ENCODE measurements around the gene LPP.

Gene LPP

GRCh38 chr3:188278717-188279324 lies 124.9 kb downstream of the LPP start:
- DNase-seq = no peak

DNA sequence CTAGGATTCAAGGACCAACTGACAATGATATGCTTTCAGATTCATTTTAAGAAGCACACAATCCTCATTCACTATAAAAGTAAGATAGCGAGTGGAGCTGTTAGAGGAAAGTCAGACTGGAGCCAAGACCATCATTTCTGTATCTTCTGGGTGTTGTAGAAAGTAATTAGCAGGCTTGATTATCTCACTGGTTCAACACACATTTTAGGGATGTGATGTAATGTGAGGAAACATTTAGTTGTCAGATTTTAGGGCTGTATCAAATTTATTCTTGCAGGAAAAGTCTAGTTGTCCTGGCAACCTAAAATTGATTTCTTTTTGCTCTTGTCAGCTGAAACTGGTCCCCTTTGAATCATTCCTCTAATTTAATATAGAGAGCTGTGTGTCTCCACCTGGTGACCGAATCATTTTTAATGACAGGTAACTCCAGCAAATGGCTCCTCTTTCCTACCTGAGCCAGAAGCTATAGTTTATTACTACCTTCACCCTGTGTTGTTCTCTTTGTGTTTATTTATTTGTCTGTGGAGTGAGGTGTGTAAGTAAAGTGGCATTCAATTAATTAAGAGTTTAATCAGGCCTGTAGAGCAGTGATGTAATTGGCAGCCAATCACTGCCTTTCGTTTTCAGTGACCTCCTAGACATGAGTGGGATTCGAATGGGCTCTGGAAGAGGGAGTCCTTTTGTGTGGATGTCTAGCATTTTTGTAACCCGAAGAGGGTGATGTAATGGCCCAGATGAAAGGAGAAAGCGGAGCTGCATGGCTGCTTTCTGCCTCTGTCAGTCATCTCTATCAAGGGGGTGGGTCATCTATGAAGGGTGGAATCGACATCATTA lies 125.8 kb downstream of the LPP start:
- DNase-seq = no peak

DNA sequence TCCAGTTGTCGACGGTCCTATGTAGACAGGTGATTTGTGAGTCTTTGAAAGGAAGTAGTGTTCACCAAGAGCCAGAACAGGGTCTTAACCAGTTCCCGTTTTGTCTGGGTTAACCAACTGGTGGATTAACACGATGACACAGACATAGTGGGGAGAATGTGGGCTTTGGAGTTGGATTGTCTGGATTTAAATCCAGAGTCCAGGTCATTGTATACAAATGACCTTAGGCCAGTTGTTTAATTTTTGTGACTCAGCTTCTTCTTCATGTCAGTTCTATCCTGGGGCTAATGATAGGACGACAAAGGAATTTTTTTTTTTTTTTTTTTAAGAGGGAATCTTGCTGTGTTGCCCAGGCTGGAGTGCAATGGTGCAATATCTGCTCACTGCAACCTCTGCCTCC lies 126.7 kb downstream of the LPP start:
- DNase-seq = no peak

- DNase-seq = no peak
These were observed 128.9 kb downstream of the LPP start for GRCh38 chr3:188282871-188283270.

DNA sequence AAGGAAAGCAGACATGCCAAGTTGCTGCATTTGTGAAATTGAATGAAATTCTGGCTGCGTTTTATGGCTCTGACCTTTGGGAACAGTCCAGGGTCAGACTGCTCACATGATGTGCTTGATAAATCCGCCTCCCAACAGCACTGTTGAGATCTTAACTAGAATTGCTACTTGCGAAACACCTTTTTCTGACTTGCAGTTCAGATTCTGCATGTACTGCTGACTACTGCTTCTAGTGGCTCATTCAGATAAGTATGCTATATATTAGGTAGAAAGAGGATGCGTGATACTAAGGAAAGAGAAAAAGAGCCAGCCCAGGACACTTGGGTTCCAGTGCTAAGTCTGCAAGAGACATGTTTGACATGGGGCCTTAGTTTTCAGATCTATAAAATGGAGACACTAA lies 129.4 kb downstream of the LPP start:
- DNase-seq = no peak

DNA sequence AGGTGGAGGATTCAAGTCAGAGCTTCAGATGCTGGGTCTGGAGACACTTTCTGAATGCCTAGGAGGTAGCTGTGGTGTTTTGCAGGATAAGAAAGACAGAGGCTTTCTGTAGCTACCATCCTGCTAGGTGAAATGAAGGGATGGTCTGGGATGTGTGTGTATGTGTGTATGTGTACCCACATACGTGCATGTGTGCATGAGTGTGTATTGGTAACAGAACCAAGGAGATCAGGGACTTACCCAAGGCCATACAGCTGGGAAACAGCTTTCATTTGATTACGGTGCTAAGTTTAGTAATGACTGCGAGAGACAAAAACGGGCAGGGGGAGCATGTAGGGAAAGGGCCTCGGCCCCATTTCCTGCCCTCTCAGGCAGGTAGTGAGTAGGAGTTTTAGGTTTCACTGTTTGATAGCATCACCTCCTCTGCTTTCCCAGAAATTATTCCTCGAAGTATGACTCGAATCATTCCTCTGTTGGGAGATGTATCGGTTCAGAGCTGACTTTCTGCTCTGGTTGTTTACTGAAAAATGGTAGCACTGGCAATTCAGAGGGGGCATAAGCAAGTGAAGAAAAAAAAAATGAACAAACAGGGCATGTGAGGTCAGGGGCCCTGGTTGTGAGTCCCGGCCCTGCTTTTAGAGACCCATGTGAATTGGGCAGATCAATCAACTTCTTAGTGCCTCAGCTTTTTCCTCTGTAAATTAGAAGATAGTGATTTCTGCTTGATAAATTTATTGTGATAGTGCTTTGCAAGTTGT lies 130.7 kb downstream of the LPP start:
- no peak for DNase-seq

DNA sequence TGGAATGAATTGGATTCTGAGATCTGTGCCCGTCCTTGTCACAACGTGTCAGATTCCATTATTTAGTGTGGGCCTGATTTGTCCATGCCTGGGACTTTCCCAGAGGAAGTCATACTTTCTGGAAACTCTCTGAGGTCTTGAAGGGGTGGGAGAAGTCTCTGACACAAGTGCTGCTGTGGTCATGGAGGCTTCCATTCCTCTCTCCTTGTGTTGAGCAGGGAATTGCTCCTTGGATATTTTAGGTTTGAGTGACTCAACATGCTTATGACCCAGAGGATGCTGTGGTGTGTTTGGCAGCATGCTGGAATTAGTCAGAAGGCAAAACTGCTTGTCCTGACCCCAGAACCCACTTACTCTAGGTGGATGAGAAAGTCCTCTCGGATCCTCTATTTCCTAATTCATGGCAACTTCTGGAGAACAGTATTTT lies 132.1 kb downstream of the LPP start:
- no peak for DNase-seq

GRCh38 chr3:188287339-188287738 lies 133.4 kb downstream of the LPP start:
- no peak for DNase-seq

GRCh38 chr3:188287762-188288505 lies 134.0 kb downstream of the LPP start:
- no peak for DNase-seq

GRCh38 chr3:188292251-188292650 lies 138.3 kb downstream of the LPP start:
- no peak for DNase-seq

DNA sequence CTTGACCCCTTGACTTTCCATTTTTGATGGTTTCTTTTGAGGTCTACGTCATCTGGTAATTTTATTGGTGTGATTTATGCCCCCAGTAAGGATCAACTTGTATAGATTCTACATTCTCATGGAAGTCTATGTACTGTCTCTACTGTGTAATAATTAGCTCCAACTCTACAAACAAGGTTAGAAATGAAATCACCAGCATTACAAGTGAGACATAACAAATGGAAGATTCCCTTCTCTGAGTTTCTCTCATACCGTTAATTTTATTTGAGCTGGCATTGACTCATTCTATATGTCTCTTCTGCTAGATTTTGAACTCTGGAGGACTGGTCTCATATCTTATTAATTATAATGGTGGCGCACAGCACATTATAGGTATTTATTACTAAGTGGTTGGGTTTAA lies 138.9 kb downstream of the LPP start:
- DNase-seq = no peak

DNA sequence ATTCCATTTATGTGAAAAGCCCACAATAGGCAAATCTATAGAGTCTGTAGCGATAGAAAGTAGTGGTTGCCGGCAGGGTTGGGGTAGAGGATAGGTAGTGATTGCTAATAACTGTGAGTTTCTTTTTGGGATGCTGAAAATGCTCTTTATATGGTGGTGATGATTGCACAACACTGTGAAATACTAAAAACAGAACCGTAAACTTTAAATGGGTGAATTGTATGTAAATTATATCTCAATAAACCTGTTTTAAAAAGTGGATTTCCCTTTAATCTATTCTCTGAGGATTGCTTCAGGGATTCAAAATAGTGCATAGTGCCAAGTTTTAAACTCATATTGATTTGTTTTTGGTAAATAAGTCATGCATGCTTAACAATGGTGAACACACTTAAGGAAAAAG lies 140.2 kb downstream of the LPP start:
- no peak for DNase-seq

DNA sequence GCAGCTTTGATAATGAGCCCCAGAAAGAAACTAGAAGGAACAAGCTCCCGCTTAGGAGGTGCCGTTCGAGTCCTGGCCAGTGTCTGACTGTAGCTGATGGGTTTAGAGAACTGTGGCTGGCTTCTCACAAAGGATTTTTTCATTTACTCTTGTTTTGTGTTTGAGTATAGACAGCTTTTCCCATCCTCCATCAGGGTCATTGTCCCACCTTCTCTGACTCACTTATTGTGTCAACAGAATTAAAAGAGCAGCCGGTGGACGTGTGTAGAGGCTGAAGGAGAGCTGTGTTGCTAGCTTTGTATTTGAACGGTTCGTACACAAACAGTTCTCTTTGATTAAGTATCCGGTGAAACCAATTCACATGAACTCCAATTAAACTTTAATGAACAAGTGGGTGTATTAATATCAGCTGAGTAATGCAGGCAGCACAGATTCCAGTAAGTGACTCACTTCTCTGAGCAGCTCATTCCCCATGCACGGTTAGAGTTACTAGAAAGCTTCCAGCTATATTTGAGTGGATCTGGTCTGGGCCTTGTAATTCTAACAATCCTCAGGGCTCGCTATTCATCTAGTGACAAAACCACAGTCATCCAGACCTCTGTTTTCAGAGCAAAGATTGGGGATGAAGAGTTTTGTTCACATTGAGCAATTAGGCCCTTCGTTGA lies 141.0 kb downstream of the LPP start:
- no peak for DNase-seq

DNA sequence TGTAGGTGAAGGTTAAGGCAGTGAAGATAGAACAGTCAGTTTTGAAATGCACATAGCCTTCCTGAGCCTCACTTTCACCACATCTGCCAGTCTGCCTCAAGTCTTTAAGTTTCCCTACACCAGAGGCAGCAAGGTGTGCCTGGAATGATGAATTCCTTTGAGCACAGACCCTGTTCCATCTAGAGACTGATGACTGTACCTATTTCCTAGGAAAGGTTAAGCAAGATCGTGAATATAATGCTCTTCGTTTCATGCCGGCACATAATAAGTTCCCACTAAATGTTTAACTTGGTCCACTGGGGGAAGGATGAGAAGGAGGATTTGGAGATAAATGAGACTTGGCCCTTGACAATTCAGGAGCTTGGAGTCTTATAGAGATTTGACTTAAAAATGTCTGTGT lies 141.9 kb downstream of the LPP start:
- no peak for DNase-seq

- peak; percentile 14 for DNase-seq
These were observed 143.0 kb downstream of the LPP start for GRCh38 chr3:188296761-188297612.

DNA sequence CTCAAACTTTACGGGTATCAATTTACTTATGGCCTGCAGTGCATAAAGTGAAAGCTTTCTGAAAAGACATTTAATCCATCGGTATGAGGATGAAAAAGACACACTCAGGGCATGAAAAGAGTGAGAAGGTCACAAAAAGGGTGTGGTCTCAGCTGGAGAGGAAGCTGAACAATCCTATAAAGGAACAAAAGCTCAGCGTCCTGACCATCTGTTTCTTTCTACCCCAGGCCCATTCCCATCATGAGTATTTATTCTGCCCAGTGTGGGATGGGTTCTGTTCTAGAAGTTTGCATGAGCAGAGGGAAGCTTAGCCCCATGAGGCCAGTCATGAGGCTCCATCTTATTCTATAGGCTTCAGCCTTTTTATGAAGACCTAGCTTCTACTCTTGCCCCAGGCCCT lies 144.6 kb downstream of the LPP start:
- no peak for DNase-seq

DNA sequence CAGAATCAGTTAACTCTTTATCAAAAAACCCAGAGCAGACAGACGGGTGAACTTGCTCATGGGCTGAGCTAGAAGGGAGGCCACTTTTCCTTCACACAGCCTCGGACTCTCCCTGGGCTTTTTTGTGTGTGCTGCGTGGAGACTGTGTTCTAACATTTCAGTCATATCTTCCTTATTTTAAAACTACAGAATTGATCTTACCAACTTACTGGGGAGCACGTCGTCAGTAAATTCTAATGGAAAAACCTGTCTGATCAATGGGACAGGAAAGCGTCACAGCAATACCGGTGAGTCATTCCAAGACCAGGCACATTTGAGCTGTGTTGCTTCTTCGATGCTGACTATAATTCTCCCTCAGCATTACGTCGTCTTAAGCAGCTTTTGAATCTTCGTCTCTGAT lies 145.1 kb downstream of the LPP start:
- DNase-seq = no peak

GRCh38 chr3:188299708-188300107 lies 145.8 kb downstream of the LPP start:
- DNase-seq = no peak

DNA sequence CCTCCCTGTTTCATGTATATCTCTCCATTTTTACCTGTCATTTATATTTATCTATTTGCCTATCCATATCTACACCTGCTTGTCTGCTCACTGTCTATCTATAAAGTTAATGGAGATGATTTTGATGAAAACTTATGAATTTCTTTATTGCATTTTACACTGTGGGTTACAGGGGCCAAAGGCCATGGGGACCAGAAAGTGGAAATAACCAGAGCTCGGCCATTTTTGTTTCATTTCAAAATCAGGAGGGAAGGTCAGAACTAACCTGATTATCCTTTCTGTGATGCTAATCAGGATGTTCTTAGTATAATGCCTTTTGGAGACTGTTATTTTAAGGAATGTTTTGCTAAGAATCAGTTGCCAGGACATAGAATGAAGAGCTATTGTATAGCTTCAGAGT lies 147.2 kb downstream of the LPP start:
- no peak for DNase-seq

DNA sequence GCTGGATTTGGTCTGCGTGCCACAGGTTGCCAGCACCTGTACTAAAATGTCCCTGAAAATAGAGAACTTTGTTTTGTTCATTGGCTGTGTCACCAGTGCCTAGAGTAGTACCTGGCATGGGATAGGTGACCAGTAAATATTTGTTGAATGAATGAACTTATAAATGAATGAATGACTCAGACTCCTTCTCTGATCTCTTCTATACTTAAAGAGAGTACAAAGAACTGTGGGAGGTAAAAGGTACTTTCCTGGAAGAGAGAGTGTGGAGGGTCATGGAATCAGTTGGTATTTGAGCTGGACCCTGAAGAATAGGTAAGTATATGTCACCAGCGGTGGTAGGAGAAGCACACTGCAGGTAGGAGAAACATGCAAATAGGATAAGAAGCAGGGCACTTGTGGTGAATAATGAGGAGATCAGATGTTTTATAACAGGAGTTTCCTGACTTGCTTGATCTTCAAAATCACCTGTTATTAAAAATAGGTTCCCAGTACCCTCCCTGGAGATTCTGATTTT lies 149.4 kb downstream of the LPP start:
- DNase-seq = no peak

GRCh38 chr3:188303823-188304222 lies 149.9 kb downstream of the LPP start:
- DNase-seq = no peak

All from GF-D8 (cell line).